Transverse colon (tissue), 4 donors: Measurements from ENCODE around the gene ZNF280A.

Experiments
- EP300 ChIP-seq: sonication (generic); formaldehyde crosslinking; IDR thresholded peaks from one replicate; pipeline ENCODE4 v1.6.1; 2017; ENCODE audit warnings: antibody characterized with exemption, low read depth
- POLR2A ChIP-seq: fragments of 450-650 bp; IDR thresholded peaks from one replicate; pipeline ENCODE4 v1.6.1; 2016; ENCODE audit warnings: antibody characterized with exemption, mild to moderate bottlenecking, moderate library complexity
- POLR2AphosphoS5 ChIP-seq, 3 donors: sonication (generic); formaldehyde crosslinking; IDR thresholded peaks; one replicate each; pipeline ENCODE4 v1.6.1; 2016; ENCODE audit warnings: antibody characterized with exemption in 3 of 3
- TF ChIP-seq, protein P1 (sequence below), 5 experiments: fragments of 200-600 bp in 3 of 5; fragments of 450-650 bp in 2 of 5; sonication (generic) in 3 of 5; IDR thresholded peaks; 1 replicate in 2 of 5; 2 replicates in 3 of 5; pipeline ENCODE4 v1.5.1; 2016 to 2017; ENCODE audit warnings: antibody characterized with exemption in 5 of 5, inconsistent platforms in 3 of 5, mild to moderate bottlenecking in 2 of 5, moderate library complexity in 1 of 5

DNA sequence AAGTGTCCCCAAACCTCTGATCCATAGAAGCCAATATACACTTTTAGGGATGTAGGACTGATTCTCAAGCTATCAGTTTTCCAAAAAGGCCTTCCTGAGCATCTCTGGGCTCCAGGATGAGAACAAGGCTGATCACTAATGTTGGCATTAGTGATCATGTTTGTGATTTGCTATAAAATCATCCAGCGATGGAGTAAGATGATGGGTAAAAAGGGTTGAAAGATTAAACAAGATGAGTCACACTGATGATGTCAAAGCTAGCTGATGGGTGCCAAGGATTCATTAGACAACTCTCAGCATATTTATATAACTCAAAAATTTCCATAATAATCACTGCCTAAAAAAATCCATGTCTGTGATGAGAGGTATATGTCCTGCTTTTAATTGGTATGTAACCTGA is 54.3 kb downstream of the ZNF280A start:
- TF ChIP-seq, protein P1, sequence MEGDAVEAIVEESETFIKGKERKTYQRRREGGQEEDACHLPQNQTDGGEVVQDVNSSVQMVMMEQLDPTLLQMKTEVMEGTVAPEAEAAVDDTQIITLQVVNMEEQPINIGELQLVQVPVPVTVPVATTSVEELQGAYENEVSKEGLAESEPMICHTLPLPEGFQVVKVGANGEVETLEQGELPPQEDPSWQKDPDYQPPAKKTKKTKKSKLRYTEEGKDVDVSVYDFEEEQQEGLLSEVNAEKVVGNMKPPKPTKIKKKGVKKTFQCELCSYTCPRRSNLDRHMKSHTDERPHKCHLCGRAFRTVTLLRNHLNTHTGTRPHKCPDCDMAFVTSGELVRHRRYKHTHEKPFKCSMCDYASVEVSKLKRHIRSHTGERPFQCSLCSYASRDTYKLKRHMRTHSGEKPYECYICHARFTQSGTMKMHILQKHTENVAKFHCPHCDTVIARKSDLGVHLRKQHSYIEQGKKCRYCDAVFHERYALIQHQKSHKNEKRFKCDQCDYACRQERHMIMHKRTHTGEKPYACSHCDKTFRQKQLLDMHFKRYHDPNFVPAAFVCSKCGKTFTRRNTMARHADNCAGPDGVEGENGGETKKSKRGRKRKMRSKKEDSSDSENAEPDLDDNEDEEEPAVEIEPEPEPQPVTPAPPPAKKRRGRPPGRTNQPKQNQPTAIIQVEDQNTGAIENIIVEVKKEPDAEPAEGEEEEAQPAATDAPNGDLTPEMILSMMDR (IDR thresholded peaks at IDR 0.05) = no peak
- TF ChIP-seq POLR2AphosphoS5 (IDR thresholded peaks at IDR 0.05) (no peak), POLR2A (no peak), EP300 (no peak)
